Activated CD4-positive, alpha-beta T cell treated with anti-CD3 and anti-CD28 coated beads, Interleukin-2, Interleukin-6, amounts not matched to agents 100 ng/mL and 50 ng/mL, durations not matched to agents 16 hours and 8 hours (primary cell): ENCODE data around the gene EVI5.

ENCODE experiments used
- DNase-seq: peaks from one replicate; pipeline ENCODE4 v3.0.0-alpha.2; 2020

The EVI5 gene

GRCh38 chr1:92481599-92481925 lies 303.3 kb downstream of the EVI5 start:
- DNase-seq: no peak

- no peak for DNase-seq
Measured at GRCh38 chr1:92480813-92481598, 303.9 kb downstream of the EVI5 start.

GRCh38 chr1:92480200-92480812 lies 304.6 kb downstream of the EVI5 start:
- DNase-seq: no peak

- DNase-seq: no peak
Measured at GRCh38 chr1:92479587-92479986, 305.3 kb downstream of the EVI5 start.

GRCh38 chr1:92478393-92478792 lies 306.5 kb downstream of the EVI5 start:
- DNase-seq: peak; percentile 50

GRCh38 chr1:92476071-92476631 lies 308.8 kb downstream of the EVI5 start:
- peak; percentile 72 for DNase-seq

- no peak for DNase-seq
Measured at GRCh38 chr1:92475029-92475428, 309.9 kb downstream of the EVI5 start.

- DNase-seq: peak; percentile 91
Measured at GRCh38 chr1:92473781-92474495, 311.0 kb downstream of the EVI5 start.

GRCh38 chr1:92470216-92470615 lies 314.7 kb downstream of the EVI5 start:
- DNase-seq: no peak

GRCh38 chr1:92466683-92467352 lies 318.1 kb downstream of the EVI5 start:
- no peak for DNase-seq

GRCh38 chr1:92465256-92465647 lies 319.7 kb downstream of the EVI5 start:
- no peak for DNase-seq

GRCh38 chr1:92464588-92465255 lies 320.2 kb downstream of the EVI5 start:
- DNase-seq: no peak

- no peak for DNase-seq
Measured at GRCh38 chr1:92461364-92462097, 323.4 kb downstream of the EVI5 start.

GRCh38 chr1:92459871-92460320 lies 325.0 kb downstream of the EVI5 start:
- no peak for DNase-seq
